Stimulated activated CD8-positive, alpha-beta memory T cell treated with anti-CD3 and anti-CD28 coated beads, Interleukin-15, amount 100 ng/mL, for 24 hours (primary cell): ENCODE results near the gene PYCR2.

Experiments
- DNase-seq: peaks from one replicate; pipeline ENCODE4 v3.0.0-alpha.2; 2020; ENCODE audit warnings: low read depth

Gene PYCR2

GRCh38 chr1:225876900-225877510, 47.0 kb downstream of the PYCR2 start:
- DNase-seq = no peak

- no peak for DNase-seq
These were observed 48.8 kb downstream of the PYCR2 start for GRCh38 chr1:225875044-225875815.

- DNase-seq = no peak
These were observed 49.6 kb downstream of the PYCR2 start for GRCh38 chr1:225874431-225874830.

- no peak for DNase-seq
These were observed 50.7 kb downstream of the PYCR2 start for GRCh38 chr1:225873281-225873850.

GRCh38 chr1:225872075-225872430, 52.0 kb downstream of the PYCR2 start:
- no peak for DNase-seq

GRCh38 chr1:225871359-225872074, 52.5 kb downstream of the PYCR2 start:
- no peak for DNase-seq

GRCh38 chr1:225870911-225871310, 53.1 kb downstream of the PYCR2 start:
- DNase-seq = no peak
